IPS-15b (cell line): ENCODE results near the gene KCNIP4.

Experiments used
- H3K27me3 ChIP-seq: one replicate; pipeline ENCODE4 v1.6.1; 2013; ENCODE audit warnings: low read length; ENCODE audit not compliant: control insufficient read depth, insufficient read depth
- H3K36me3 ChIP-seq: one replicate; pipeline ENCODE4 v1.6.1; 2013; ENCODE audit warnings: low read length; ENCODE audit not compliant: control insufficient read depth, insufficient read depth
- H3K4me1 ChIP-seq: one replicate; pipeline ENCODE4 v1.6.1; 2013; ENCODE audit warnings: mild to moderate bottlenecking, low read length; ENCODE audit not compliant: control insufficient read depth, insufficient read depth
- H3K4me3 ChIP-seq: one replicate; pipeline ENCODE4 v1.5.1; 2013; ENCODE audit warnings: low read depth, low read length
- H3K9ac ChIP-seq: one replicate; pipeline ENCODE4 v1.6.1; 2013; ENCODE audit warnings: low read depth, mild to moderate bottlenecking, low read length
- H3K9me3 ChIP-seq: one replicate; pipeline ENCODE4 v1.6.1; 2013; ENCODE audit warnings: mild to moderate bottlenecking, low read length; ENCODE audit not compliant: control insufficient read depth, insufficient read depth

Gene KCNIP4

DNA sequence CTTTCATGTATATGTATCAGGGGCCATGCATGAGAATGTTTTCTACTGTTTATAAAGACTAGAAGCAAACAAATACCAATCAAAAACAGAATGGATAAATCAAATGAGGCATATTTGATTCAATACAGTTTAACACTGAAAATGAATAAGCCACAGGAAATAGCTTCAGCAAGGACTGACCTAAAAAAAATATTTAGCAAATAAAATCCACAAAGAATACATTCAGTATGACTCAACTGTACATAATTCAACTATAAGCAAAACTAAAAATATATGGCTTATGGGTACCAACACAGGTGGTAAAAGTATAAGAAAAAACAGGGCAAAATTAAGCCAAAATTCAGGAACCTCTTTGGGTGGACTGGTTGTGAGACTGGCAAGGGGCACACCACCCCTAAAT lies 112.9 kb downstream of the KCNIP4 start:
- H3K36me3 ChIP-seq, result no peaks in the 10 kb centered on the region
- no peaks in the 10 kb centered on the region for H3K27me3 ChIP-seq
- no peaks in the 10 kb centered on the region for H3K4me1 ChIP-seq
- H3K9me3 ChIP-seq, result no peaks in the 10 kb centered on the region
- H3K4me3 ChIP-seq, result no peak overlapping the region
- H3K9ac ChIP-seq, result no peak overlapping the region

DNA sequence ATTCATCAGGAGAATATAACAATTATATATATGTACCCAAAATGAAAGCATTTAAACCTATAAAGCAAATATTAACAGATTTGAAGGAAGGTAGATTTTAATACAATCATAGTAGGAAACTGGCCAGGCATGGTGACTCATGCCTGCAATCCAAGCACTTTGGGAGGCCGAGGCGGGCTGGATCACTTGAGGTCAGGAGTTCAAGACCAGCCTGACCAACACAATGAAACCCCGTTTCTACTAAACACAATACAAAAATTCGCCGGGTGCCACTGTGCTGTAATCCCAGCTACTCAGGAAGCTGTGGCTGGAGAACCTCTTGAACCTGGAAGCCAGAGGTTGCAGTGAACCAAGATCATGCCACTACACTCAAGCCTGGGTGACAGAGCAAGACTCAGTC lies 118.3 kb downstream of the KCNIP4 start:
- no peaks in the 10 kb centered on the region for H3K27me3 ChIP-seq
- H3K4me3 ChIP-seq, result no peak overlapping the region
- H3K9me3 ChIP-seq, result no peaks in the 10 kb centered on the region
- no peaks in the 10 kb centered on the region for H3K36me3 ChIP-seq
- no peaks in the 10 kb centered on the region for H3K4me1 ChIP-seq
- no peak overlapping the region for H3K9ac ChIP-seq

DNA sequence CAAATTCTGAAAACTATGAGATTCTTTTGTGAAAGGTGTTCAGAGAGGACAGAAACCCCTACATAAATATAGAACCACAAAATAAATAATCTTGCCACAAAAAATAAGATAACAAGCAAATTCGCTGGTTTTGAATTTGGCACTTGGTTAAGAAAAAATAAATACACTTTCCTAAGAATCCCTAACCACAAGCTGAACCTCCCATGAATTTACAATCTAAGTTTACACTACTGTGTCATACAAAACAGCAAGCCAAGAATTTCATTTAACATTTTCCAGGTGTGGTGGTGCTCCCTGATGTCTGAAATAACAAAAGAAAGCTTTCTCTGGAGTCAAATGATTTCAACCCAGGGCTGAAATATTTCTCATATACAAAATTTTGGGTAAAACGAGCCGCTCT lies 121.0 kb downstream of the KCNIP4 start:
- Histone ChIP-seq H3K9ac (no peak overlapping the region), H3K9me3 (no peaks in the 10 kb centered on the region), H3K27me3 (no peaks in the 10 kb centered on the region), H3K4me1 (no peaks in the 10 kb centered on the region), H3K4me3 (no peak overlapping the region), H3K36me3 (no peaks in the 10 kb centered on the region)

DNA sequence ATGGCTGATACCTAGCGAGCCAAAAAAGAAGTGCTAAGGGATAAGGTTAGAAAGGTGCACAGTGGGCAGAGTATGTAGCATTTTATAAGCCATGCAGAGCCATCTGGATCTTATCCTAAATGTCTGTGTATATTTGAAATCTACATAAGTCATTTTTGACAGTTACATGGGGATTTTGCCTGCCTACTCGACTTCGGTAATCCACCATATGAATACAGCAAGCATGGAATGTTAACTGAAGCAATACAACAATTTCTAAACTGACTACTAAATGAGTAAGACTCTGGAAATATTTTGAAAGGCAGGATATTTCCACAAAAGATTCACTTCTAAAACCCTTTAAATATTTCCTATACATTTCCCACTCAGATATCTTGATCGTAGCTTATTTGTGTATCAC lies 122.5 kb downstream of the KCNIP4 start:
- H3K36me3 ChIP-seq, result no peaks in the 10 kb centered on the region
- H3K9ac ChIP-seq, result no peak overlapping the region
- H3K27me3 ChIP-seq, result no peaks in the 10 kb centered on the region
- no peaks in the 10 kb centered on the region for H3K9me3 ChIP-seq
- H3K4me3 ChIP-seq, result no peak overlapping the region
- H3K4me1 ChIP-seq, result no peaks in the 10 kb centered on the region

DNA sequence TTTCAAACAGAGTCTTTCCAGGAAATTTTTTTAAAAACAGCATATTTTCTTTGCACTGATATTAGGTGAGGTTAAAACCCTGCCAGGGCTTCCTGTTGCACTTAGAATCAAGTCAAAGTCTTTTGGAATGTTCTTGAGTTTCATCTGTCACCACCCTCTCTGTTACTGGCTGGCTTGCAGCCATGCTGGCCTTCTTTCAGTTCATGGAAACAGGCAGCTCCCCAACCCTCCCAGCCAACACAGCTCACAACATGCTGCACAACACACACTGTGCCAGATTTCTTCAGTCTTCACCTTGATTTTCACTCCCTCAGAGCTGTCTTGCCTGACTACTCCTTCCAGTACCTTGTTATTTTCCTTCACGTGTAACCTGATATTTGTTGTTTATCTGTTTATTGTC lies 129.5 kb downstream of the KCNIP4 start:
- Histone ChIP-seq H3K9me3 (no peaks in the 10 kb centered on the region), H3K27me3 (no peaks in the 10 kb centered on the region), H3K9ac (no peak overlapping the region), H3K4me1 (no peaks in the 10 kb centered on the region), H3K4me3 (no peak overlapping the region), H3K36me3 (no peaks in the 10 kb centered on the region)

DNA sequence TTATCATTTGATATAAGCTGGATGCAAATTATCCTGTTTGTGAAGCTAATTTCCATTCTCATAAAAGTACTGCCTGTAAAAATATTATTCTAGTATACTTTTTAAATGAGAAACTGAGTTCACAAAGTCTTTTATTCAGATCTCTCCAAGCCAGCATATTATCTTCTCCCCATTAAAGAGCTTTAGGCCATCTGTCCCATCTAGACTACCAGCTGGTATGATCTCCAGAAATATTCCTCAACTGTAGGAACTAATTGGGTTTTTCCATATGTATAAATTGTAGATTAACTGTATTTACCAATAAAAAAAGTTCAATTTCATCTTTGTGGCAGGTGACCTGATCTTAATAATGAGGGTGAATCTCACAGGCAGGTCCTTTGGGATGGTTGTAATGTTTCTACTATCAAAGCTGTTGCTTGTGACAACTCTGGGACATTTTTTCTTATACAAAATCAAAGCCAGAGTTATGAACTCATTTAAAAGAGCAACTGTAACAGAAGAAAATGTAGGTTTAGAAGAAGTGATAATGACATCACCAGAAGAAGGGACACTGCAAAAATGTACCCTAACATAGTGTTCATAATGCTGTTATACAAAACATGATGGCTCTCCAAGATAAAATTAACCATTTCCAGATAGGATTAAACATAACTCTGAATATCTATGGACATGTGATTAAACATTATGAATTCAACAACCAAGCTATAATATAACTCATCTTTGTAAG lies 132.8 kb downstream of the KCNIP4 start:
- Histone ChIP-seq H3K4me1 (no peaks in the 10 kb centered on the region), H3K27me3 (no peaks in the 10 kb centered on the region), H3K9ac (no peak overlapping the region), H3K4me3 (no peak overlapping the region), H3K9me3 (no peaks in the 10 kb centered on the region), H3K36me3 (no peaks in the 10 kb centered on the region)

DNA sequence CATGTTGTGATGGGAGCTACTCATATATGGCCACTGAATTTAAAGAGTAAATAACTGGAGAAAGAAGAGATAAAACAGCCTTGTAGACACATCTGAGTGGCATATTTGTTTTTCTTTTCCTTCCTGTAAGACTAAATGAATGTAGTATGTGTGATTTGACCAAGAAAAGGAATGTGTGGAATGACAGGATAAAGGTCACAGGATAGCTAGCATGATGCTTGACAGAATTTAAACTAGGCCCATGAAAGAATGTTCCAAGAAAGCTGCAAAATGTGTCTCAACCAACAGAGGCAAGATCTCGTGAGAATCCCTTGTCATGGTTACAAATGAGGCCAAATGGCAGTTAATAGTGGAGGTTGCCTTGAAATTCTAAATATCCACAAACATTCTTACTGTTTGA lies 137.0 kb downstream of the KCNIP4 start:
- Histone ChIP-seq H3K9ac (no peak overlapping the region), H3K36me3 (no peaks in the 10 kb centered on the region), H3K9me3 (no peaks in the 10 kb centered on the region), H3K4me3 (no peak overlapping the region), H3K27me3 (no peaks in the 10 kb centered on the region), H3K4me1 (no peaks in the 10 kb centered on the region)

DNA sequence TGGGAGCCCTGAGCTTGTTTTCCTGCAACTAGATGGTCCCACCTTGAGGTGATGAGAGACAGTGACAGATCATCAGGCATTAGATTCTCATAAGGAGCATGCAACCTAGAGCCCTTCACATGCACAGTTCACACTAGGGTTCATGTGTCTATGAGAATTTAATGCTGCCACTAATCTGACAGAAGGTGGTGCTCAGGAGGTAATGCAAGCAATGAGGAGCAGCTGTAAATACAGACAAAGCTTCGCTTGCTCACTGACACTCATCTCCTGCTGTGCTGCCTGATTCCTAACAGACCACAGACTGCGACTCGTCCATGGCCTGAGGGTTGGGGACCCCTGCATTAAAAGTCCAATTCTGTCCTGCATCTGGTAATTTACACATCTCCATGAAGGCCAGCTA lies 141.6 kb downstream of the KCNIP4 start:
- Histone ChIP-seq H3K9me3 (no peaks in the 10 kb centered on the region), H3K9ac (no peak overlapping the region), H3K27me3 (no peaks in the 10 kb centered on the region), H3K4me3 (no peak overlapping the region), H3K4me1 (no peaks in the 10 kb centered on the region), H3K36me3 (no peaks in the 10 kb centered on the region)

DNA sequence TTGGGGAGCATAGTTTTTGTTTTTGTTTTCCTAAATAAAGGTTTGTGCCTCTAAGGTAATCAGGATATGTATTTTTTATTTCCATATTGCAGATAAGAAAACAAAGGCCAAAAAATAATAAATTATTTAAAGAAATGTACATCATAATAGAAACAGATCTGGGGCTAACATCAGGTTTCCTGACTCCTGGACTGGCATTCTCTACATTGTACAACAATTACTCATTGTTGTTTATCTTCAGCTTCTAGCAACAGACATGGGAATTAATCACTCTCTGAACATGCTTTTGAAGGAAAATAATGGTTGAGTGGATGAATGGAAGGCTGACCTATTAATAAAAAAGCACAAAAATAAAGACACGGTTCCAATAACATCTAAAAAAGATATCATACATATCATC lies 146.2 kb downstream of the KCNIP4 start:
- Histone ChIP-seq H3K4me3 (no peak overlapping the region), H3K27me3 (no peaks in the 10 kb centered on the region), H3K9ac (no peak overlapping the region), H3K4me1 (no peaks in the 10 kb centered on the region), H3K36me3 (no peaks in the 10 kb centered on the region), H3K9me3 (no peaks in the 10 kb centered on the region)

DNA sequence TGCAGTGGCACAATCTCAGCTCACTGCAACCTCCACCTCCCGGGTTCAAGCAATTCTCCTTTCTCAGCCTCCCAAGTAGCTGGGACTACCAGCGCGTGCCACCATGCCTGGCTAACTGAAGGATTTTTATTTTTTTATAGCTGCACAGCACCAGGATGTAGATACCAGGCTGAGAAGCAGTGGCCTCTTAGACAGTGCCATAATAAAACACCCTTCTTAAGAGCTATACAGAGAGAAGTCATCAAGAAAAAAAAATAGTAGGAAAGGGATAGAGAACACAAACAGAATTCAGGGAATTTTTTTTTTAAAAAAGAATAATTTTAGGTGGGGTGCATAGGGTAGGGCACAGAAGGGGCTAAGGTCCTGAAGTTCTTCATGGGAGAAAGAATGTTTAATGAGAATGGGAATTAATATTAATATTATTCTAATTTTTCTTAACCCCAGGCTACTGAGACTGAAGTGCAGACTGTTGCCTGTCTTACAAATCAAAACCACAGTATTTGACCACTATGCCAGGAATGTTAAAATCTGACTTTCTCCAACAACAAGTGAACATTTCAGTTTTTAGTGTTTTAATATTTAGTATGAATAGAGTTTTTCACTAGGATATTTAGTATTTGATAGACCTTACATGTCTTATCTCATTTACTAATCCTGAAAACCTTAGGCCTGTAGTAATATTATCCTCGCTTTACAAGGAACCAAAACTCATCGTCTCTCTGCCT lies 146.7 kb downstream of the KCNIP4 start:
- Histone ChIP-seq H3K27me3 (no peaks in the 10 kb centered on the region), H3K4me1 (no peaks in the 10 kb centered on the region), H3K4me3 (no peak overlapping the region), H3K9me3 (no peaks in the 10 kb centered on the region), H3K9ac (no peak overlapping the region), H3K36me3 (no peaks in the 10 kb centered on the region)

DNA sequence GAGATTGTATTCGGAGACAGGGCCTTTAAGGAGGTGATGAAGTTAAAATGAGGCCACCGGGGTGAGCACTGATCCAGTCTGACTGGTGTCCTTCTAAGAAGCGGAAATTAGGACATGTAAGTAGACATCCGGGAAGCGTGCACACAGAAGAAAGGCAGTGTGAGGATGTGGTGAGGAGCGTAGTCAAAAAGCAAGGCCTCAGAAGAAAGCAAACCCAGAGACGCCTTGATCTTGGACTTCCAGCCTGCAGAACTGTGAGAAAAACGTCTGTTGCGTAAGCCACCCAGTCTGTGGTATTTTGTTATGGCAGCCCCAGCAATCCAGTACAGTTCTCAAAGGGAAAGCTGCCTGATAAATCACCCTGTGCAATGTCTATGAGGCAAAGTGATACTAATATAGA lies 153.5 kb downstream of the KCNIP4 start:
- Histone ChIP-seq H3K4me1 (no peaks in the 10 kb centered on the region), H3K9ac (no peak overlapping the region), H3K4me3 (no peak overlapping the region), H3K27me3 (no peaks in the 10 kb centered on the region), H3K9me3 (no peaks in the 10 kb centered on the region), H3K36me3 (no peaks in the 10 kb centered on the region)

DNA sequence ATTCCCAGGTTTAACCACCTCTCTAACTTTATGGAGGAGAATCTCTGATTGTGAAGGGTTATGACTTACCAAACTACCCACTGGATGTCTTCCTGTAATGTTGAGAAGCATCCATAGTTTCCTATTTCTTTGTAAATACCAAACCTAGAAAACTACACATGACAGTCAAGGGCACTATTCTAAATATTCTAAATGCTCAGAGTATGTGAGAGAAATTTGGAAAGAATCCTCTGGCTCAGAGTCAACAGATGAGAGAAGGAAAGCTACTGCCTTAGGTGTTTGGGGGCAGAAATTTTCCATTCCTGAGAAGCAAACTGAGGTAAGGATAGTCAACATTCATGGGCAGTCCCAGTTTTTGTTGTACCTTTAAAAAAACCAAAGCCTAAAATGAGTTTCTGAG lies 155.8 kb downstream of the KCNIP4 start:
- Histone ChIP-seq H3K9ac (no peak overlapping the region), H3K4me1 (no peaks in the 10 kb centered on the region), H3K27me3 (no peaks in the 10 kb centered on the region), H3K9me3 (no peaks in the 10 kb centered on the region), H3K36me3 (no peaks in the 10 kb centered on the region), H3K4me3 (no peak overlapping the region)
